RWPE1 (cell line): ENCODE measurements around the gene SLC34A3.

ENCODE experiments used
- CTCF ChIA-PET: fragments of 350-600 bp; sonication (Branson Sonifier 250); formaldehyde crosslinking; extraction: SDS; loops from one replicate; lab custom pipeline; 2021; lab: Yijun Ruan, JAX
- POLR2A ChIA-PET: fragments of 400-600 bp; formaldehyde crosslinking; extraction: SDS; loops from one replicate; lab custom pipeline; 2020; ENCODE audit warnings: antibody characterized with exemption; ENCODE audit not compliant: low non-redundant PET; lab: Yijun Ruan, JAX
- DNase-seq: peaks from one replicate; pipeline ENCODE4 v3.0.0; 2012; ENCODE audit warnings: low spot score
- H3K27ac ChIP-seq: fragments of 450-650 bp; 2 replicates; pipeline ENCODE4 v1.5.1; 2017
- CTCF ChIP-seq: fragments of 450-650 bp; conservative IDR thresholded peaks from 2 replicates; pipeline ENCODE4 v1.5.1; 2017; ENCODE audit warnings: low read depth, mild to moderate bottlenecking

The SLC34A3 gene

DNA sequence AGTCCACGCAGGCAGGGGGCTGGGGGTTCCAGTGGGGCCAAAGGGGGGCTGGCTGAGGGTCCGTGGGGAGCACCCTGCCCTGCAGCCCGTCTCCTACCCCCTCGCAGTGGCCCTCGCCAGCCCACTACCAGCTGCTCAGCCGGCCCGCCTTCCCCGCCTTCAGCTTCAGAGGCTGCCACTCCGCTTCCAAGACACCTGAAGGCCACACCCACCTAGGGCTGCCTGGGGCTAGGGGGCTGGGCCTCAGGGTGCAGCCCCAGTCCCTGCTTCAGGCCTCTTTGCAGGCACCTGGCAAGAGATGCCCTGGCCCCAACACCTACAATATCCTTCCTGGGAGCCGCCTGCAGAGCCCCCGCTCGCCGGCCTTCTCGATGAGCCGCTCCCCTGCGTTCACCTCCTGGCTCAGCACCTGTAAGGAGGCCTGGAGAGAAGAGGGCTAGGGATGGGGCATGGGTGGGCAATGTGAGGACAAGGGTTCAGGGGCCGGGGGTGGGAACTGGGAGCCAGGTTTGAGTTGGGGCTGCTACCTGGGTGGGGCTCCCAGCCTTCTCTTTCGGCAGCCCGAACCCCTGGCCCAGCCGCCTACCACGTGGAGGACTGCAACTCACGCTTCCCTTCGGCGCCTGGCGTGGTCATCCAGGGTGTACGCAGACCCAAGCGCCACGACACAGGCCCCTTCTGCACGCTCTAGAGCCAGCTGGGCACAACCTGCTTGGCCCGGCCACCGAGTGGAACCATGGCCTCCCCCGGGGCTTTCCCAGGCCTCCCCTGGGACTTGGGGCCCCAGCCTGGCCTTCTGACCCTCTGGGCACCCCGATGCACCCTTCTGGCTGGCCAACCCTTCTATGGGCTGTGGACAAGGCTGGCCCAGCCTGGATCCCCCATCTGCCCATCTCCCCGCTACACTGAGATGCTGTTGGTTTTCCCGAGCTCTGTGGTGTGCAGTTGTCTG, 22.1 kb downstream of the SLC34A3 start:
- ChIA-PET POLR2A (interaction anchor here (0.6 to 2.5 kb wide), 5 partner anchors 9 to 21 kb away, joined by 3 to 9 read pairs (median 7); partner anchors contain the start of gene TUBB4B), CTCF (interaction anchor here (0.5 to 2.3 kb wide), 4 partner anchors 10 to 261 kb away, joined by 4 to 15 read pairs (median 7); partner anchors contain the start of gene PAXX)
- no peak for DNase-seq
- H3K27ac ChIP-seq = peak overlapping the region; percentile 84
- no peak for TF ChIP-seq CTCF

DNA sequence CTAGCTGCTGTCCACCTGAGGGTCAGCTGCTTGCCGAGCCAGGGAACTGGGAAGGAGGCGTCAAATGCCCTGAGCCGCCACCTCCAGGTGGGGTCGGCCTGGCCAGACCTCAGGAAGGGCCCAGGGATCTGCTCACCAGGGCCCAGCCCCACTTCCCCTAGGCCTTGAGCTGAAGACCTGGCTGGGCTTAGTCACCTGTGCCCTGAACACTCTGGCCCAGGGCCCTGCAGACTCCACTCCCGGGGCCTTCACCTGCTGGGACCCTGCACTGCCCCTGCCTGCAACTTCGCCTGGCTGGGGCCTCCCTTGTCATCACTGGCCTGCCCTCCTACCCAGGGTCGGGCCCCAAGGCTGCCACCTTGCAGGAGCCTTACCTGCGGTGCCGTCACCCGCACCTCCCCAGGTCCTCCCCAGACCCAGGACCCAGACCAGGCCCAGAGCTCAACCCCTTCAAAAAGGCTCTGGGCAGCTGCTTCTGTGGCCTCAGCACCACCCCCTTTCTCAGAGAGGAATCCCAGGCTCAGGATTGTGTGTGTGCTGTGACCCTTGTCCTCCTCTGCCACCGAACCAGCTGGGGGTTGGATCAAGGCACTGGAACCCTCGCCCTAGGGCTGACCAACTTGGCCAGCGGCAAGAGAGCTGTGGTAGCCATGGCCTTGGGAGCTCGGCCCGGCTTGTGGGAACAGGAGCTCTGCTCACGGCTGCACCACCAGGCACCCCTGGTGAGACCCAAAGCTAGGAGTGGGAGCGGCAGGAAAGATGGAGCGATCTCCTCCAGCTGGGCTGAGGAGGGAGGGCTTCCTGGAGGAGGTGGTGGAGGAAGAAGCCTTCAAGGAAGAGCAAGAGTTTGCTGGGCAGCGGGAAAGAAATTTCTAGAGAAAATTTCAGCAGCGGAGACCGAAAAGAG, 23.3 kb downstream of the SLC34A3 start:
- CTCF ChIA-PET = interaction anchor here (0.6 to 2.3 kb wide), 6 partner anchors 11 to 141 kb away, joined by 3 to 15 read pairs (median 4); no protein-coding TSS in a partner anchor
- no peak for TF ChIP-seq CTCF
- POLR2A ChIA-PET = interaction anchor here (0.7 to 2.5 kb wide), 7 partner anchors 10 to 65 kb away, joined by 3 to 9 read pairs (median 3); partner anchors contain the start of genes NRARP, TOR4A and TUBB4B
- no peak for DNase-seq
- H3K27ac ChIP-seq = peak overlapping the region; percentile 84

DNA sequence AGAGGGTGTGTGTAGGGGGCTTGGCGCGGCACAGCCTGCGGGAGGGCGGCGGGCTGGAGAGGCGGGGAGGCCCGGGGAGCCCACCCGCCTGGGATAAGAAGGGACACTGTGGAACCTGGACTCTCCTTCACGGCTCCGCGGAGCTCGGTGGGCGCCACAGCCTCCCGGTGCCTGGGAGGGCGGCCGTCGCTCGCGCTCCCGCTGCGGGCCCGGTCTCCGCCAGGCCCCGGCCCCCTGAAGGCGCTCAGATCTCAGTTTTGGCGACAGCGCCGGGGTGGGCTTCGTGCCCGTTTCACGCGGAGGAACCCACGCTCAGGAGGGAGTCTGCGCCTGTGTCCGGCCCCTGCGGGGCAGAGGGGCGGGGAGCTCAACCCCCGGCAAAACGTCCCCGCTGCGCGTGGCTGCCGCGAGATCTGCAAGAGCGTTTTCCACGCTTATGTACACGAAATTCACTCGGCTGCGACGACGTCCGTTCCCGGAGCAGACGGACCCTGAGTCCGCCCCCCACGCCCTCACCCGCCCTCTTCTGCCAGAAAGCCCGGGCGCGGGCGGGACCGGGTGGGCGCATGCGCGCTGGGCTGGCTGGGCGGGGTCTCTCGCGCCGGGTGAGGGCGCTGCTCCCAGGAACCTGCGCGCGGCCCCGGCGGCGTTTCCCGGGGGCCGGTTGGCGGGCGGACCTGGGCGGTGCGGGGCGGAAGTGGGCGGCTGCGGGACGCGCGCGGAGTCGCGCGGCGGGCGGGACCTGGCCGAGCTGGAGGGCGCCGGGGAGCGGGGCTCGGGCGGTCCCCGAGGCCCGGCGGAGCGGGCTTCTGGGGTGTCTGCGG, 24.1 kb downstream of the SLC34A3 start, which contains the start of gene NELFB:
Gene NELFB, plus strand, starts transcription at position 704 of the 824 bp plus-strand sequence.
- CTCF ChIA-PET = interaction anchor here (0.6 to 2.3 kb wide), 5 partner anchors 12 to 226 kb away, joined by 3 to 15 read pairs (median 4); no protein-coding TSS in a partner anchor
- DNase-seq = peak; percentile 100
- POLR2A ChIA-PET = interaction anchor here (0.5 to 2.5 kb wide), 8 partner anchors 10 to 66 kb away, joined by 3 to 9 read pairs (median 5); partner anchors contain the start of genes NRARP, TOR4A and TUBB4B
- TF ChIP-seq CTCF = no peak
- peak within 1 kb of the TSS; percentile 84 for H3K27ac ChIP-seq

GRCh38 chr9:137255448-137256114, 24.9 kb downstream of the SLC34A3 start:
- peak overlapping the region; percentile 84 for H3K27ac ChIP-seq
- ChIA-PET CTCF (interaction anchor here (0.7 to 2.3 kb wide), 6 partner anchors 11 to 227 kb away, joined by 3 to 15 read pairs (median 4); partner anchors contain the start of gene EXD3), POLR2A (interaction anchor here (0.5 to 2.5 kb wide), 6 partner anchors 13 to 66 kb away, joined by 3 to 9 read pairs (median 3); partner anchors contain the start of gene TUBB4B)
- no peak for TF ChIP-seq CTCF
- DNase-seq = peak; percentile 55

DNA sequence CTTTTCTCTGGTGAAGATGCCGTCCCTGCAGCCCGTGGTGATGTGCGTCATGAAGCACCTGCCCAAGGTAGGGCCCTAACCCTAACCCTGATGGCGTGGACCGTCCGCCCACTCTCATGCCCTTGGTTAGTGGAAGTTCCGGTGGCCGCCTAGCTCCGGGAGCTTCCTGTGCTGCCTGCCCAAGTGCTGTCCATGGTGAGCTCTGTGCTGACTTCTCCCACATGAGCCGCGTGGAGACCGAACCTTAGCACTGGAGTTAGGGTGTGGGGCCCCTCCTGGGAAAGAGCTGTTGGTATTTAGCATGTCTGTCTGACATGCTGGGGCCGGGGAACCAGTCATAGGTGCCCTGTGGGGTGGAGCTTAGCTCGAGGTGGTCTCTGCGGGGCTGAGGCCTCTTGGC, 25.7 kb downstream of the SLC34A3 start:
- ChIA-PET POLR2A (interaction anchor here (0.5 to 2.5 kb wide), 4 partner anchors 14 to 40 kb away, joined by 3 to 9 read pairs (median 3); partner anchors contain the start of gene TUBB4B), CTCF (interaction anchor here (0.6 to 1.4 kb wide), 5 partner anchors 10 to 312 kb away, joined by 3 to 4 read pairs (median 4); partner anchors contain the start of gene EXD3)
- peak overlapping the region; percentile 84 for H3K27ac ChIP-seq
- DNase-seq = no peak
- TF ChIP-seq CTCF = no peak
